ENCODE data around the gene TNS3. TPM values are rescaled to one million over a fixed set of nuclear protein-coding genes. Genes with fewer than 3 reads are reported as not detected.

Gene TNS3
- total RNA-seq, 4 donors from 2014 or later, result 70.9 to 112 (median 98.6) TPM

GRCh38 chr7:47337531-47337930, 244.4 kb downstream of the TNS3 start:
- no peak for TF ChIP-seq CTCF (IDR thresholded peaks at IDR 0.05)
- ATAC-seq (ENCODE audit: low FRiP score) (no peak), DNase-seq (ENCODE audit: low spot score) (no peak)

GRCh38 chr7:47336472-47337425, 245.2 kb downstream of the TNS3 start:
- no peak for TF ChIP-seq CTCF (IDR thresholded peaks at IDR 0.05)
- DNase-seq (ENCODE audit: low spot score), result no peak
- ATAC-seq (ENCODE audit: low FRiP score), result no peak

GRCh38 chr7:47335557-47336471, 246.1 kb downstream of the TNS3 start:
- ATAC-seq (ENCODE audit: low FRiP score), result peak; percentile 89
- DNase-seq (ENCODE audit: low spot score), result no peak
- no peak for TF ChIP-seq CTCF (IDR thresholded peaks at IDR 0.05)

- DNase-seq (ENCODE audit: low spot score) (no peak), ATAC-seq (ENCODE audit: low FRiP score) (no peak)
- TF ChIP-seq CTCF (IDR thresholded peaks at IDR 0.05), result no peak
These were observed 246.8 kb downstream of the TNS3 start for GRCh38 chr7:47335071-47335470.

DNA sequence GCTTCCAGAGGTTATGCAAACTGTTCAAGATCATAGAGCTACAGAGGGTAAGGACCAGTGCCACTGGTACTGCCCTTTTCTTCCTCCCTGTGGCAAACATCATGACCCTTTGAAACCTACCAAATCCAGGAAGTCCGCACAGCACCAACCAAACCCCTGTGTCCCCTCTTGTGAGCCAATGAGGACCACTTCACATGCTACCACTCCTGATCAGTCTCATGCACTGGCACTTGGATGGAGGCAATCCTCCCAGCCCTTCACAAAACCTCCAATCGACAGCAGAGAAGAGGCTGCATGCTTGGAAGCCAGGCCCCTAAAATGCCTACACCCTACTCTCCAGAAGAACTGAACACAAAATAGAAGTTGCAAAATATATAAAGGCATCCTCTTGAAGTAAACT, 248.0 kb downstream of the TNS3 start:
- ATAC-seq (ENCODE audit: low FRiP score), result no peak
- no peak for DNase-seq (ENCODE audit: low spot score)
- no peak for TF ChIP-seq CTCF (IDR thresholded peaks at IDR 0.05)

GRCh38 chr7:47333554-47333887, 248.4 kb downstream of the TNS3 start:
- no peak for TF ChIP-seq CTCF (IDR thresholded peaks at IDR 0.05)

More at GRCh38 chr7:47333554-47333887, 248.4 kb downstream of the TNS3 start:
- DNase-seq (ENCODE audit: low spot score), result no peak
- ATAC-seq (ENCODE audit: low FRiP score), result no peak

Data from omental fat pad (tissue), 4 donors.